HL-60 (cell line): ENCODE results near the gene ZNF638.
"Not testable (repeated sequence)": the region's sequence is repeated elsewhere in the genome, so short reads cannot be mapped to it uniquely, and the experiment has no call there.

ENCODE experiments used
- DNase-seq, 2 experiments: peaks; one replicate each; pipeline ENCODE4 v3.0.0-alpha.2; 2010 to 2020; ENCODE audit warnings: low read depth in 1 of 2, low spot score in 1 of 2
- H3K27ac ChIP-seq: fragments of 250-450 bp; sonication (Bioruptor Pico); replicated peaks from 2 replicates; pipeline ENCODE4 v1.5.1; 2020; ENCODE audit warnings: mild to moderate bottlenecking, moderate library complexity
- H3K27me3 ChIP-seq: fragments of 250-450 bp; sonication (Bioruptor Pico); 2 replicates; pipeline ENCODE4 v1.5.1; 2021; ENCODE audit warnings: mild to moderate bottlenecking, moderate library complexity; ENCODE audit not compliant: insufficient read depth, poor library complexity, severe bottlenecking
- H3K4me3 ChIP-seq: replicated peaks from 2 replicates; pipeline ENCODE4 v1.5.1; 2011; ENCODE audit warnings: mild to moderate bottlenecking, control low read depth, low read length; ENCODE audit not compliant: insufficient read depth
- GABPA ChIP-seq: IDR thresholded peaks from 2 replicates; pipeline ENCODE4 v1.6.1; 2012; ENCODE audit warnings: low read depth
- POLR2AphosphoS5 ChIP-seq: IDR thresholded peaks from 2 replicates; pipeline ENCODE4 v1.6.1; 2012; ENCODE audit warnings: low read depth
- REST ChIP-seq: IDR thresholded peaks from 2 replicates; pipeline ENCODE4 v1.6.1; 2012; ENCODE audit warnings: low read depth; ENCODE audit not compliant: insufficient replicate concordance
- SPI1 ChIP-seq: IDR thresholded peaks from 2 replicates; pipeline ENCODE4 v1.6.1; 2012; ENCODE audit warnings: low read depth, mild to moderate bottlenecking, borderline replicate concordance
- TF ChIP-seq, protein P1 (sequence below): IDR thresholded peaks from one replicate; pipeline ENCODE4 v1.5.1; 2011; ENCODE audit warnings: low read length, control low read depth, inconsistent platforms; ENCODE audit not compliant: insufficient read depth

Gene ZNF638

GRCh38 chr2:71330585-71331330 is 824 bp upstream of the ZNF638 start:
- Histone ChIP-seq H3K4me3 (peak overlapping the region; percentile 39), H3K27me3 (no peaks in the 10 kb centered on the region)

GRCh38 chr2:71331331-71331580 is 326 bp upstream of the ZNF638 start:
- H3K27ac ChIP-seq: 0 out of 2 replicates have a peak overlapping the region, but pooled peaks have one; percentile 2
- H3K27me3 ChIP-seq, DNase-seq: not testable (repeated sequence)
- peak overlapping the region; percentile 39 for H3K4me3 ChIP-seq

More at GRCh38 chr2:71330585-71331330, 824 bp upstream of the ZNF638 start:
- DNase-seq: no peak
- H3K27ac ChIP-seq: 0 out of 2 replicates have a peak overlapping the region, but pooled peaks have one; percentile 2
- TF ChIP-seq, protein P1, sequence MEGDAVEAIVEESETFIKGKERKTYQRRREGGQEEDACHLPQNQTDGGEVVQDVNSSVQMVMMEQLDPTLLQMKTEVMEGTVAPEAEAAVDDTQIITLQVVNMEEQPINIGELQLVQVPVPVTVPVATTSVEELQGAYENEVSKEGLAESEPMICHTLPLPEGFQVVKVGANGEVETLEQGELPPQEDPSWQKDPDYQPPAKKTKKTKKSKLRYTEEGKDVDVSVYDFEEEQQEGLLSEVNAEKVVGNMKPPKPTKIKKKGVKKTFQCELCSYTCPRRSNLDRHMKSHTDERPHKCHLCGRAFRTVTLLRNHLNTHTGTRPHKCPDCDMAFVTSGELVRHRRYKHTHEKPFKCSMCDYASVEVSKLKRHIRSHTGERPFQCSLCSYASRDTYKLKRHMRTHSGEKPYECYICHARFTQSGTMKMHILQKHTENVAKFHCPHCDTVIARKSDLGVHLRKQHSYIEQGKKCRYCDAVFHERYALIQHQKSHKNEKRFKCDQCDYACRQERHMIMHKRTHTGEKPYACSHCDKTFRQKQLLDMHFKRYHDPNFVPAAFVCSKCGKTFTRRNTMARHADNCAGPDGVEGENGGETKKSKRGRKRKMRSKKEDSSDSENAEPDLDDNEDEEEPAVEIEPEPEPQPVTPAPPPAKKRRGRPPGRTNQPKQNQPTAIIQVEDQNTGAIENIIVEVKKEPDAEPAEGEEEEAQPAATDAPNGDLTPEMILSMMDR: no peak
- TF ChIP-seq SPI1 (no peak), GABPA (no peak), POLR2AphosphoS5 (no peak), REST (no peak)

GRCh38 chr2:71332435-71332796 is 834 bp downstream of the ZNF638 start:
- Histone ChIP-seq H3K27me3 (no peaks in the 10 kb centered on the region), H3K4me3 (peak overlapping the region; percentile 65), H3K27ac (peak overlapping the region; percentile 91)
- TF ChIP-seq POLR2AphosphoS5 (no peak), SPI1 (no peak), GABPA (no peak), REST (no peak)
- TF ChIP-seq, protein P1: no peak
- no peak for DNase-seq

DNA sequence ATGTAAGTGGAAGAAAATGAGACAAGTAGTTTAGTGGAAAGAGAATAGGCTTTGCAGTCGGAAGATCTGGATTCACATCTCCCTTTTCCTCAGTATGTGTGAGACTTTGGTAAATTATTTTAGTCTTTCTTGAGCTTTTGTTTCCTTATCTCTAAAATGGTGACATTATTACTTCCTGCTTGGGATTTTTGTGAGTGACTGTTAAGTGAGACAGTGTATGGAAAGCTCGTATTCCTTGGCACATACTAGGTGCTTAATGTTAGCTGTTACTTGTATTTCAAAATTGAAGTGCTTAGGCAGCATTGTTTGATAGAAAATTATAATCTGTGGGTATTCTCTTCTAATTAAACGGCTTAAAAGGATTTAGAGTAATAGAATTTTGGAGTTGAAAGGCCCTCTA is 2.0 kb downstream of the ZNF638 start:
- no peaks in the 10 kb centered on the region for H3K27me3 ChIP-seq
- no peak for TF ChIP-seq POLR2AphosphoS5
- TF ChIP-seq, protein P1: no peak
- peak overlapping the region; percentile 65 for H3K4me3 ChIP-seq
- DNase-seq: no peak
- H3K27ac ChIP-seq: no peak overlapping the region; the same call in 1 of the 2 replicates
